Mesenchymal stem cell (in vitro differentiated cells and primary cell): ENCODE data around the gene DAB2.

ENCODE experiments used
- DNase-seq: peaks from one replicate; pipeline ENCODE4 v3.0.0-alpha.2; 2013
- H2AFZ ChIP-seq: one replicate; pipeline ENCODE4 v1.6.1; 2013; ENCODE audit warnings: low read depth, mild to moderate bottlenecking, control low read depth, inconsistent platforms, low read length, moderate library complexity
- H2AK5ac ChIP-seq: 2 replicates; pipeline ENCODE4 v1.6.1; 2013; ENCODE audit warnings: low read length, moderate library complexity, mild to moderate bottlenecking, inconsistent platforms; ENCODE audit not compliant: severe bottlenecking
- H2BK120ac ChIP-seq: one replicate; pipeline ENCODE4 v1.6.1; 2013; ENCODE audit warnings: low read depth, mild to moderate bottlenecking, inconsistent platforms, low read length, moderate library complexity
- H2BK12ac ChIP-seq, 2 experiments: one replicate each; pipeline ENCODE4 v1.6.1; 2013; ENCODE audit warnings: inconsistent platforms in 2 of 2, low read length in 2 of 2, mild to moderate bottlenecking in 2 of 2, moderate library complexity in 2 of 2, control low read depth in 1 of 2
- H2BK15ac ChIP-seq: one replicate; pipeline ENCODE4 v1.6.1; 2013; ENCODE audit warnings: mild to moderate bottlenecking, low read depth, inconsistent platforms; ENCODE audit not compliant: poor library complexity, severe bottlenecking
- H2BK5ac ChIP-seq: 2 replicates; pipeline ENCODE4 v1.6.1; 2013; ENCODE audit warnings: low read depth, mild to moderate bottlenecking, low read length, control low read depth, inconsistent platforms; ENCODE audit not compliant: poor library complexity, severe bottlenecking
- H3K14ac ChIP-seq, 2 experiments: one replicate each; pipeline ENCODE4 v1.6.1; 2013; ENCODE audit warnings: inconsistent platforms in 2 of 2, low read length in 2 of 2, control low read depth in 1 of 2, mild to moderate bottlenecking in 1 of 2, moderate library complexity in 1 of 2
- H3K18ac ChIP-seq, 2 experiments: one replicate each; pipeline ENCODE4 v1.6.1; 2013; ENCODE audit warnings: inconsistent platforms in 2 of 2, low read length in 2 of 2, control low read depth in 1 of 2, low read depth in 1 of 2, mild to moderate bottlenecking in 1 of 2
- H3K23ac ChIP-seq, 2 experiments: one replicate each; pipeline ENCODE4 v1.6.1; 2013; ENCODE audit warnings: inconsistent platforms in 2 of 2, low read length in 2 of 2, mild to moderate bottlenecking in 2 of 2, moderate library complexity in 2 of 2, control low read depth in 1 of 2
- H3K27ac ChIP-seq: 2 replicates; pipeline ENCODE4 v1.5.1; 2013; ENCODE audit warnings: mild to moderate bottlenecking, moderate library complexity, low read length, control low read depth, inconsistent platforms; ENCODE audit not compliant: poor library complexity, severe bottlenecking
- H3K27me3 ChIP-seq, 2 experiments: 2 replicates each; pipeline versions ENCODE4 v1.6.1 to v1.7.0; 2013; ENCODE audit warnings: low read length in 2 of 2, mild to moderate bottlenecking in 2 of 2, moderate library complexity in 2 of 2, control low read depth in 1 of 2, inconsistent platforms in 1 of 2; ENCODE audit not compliant: control insufficient read depth in 1 of 2, insufficient read depth in 1 of 2
- H3K36me3 ChIP-seq, 2 experiments: 2 replicates each; pipeline versions ENCODE4 v1.6.1 to v1.7.0; 2013; ENCODE audit warnings: low read length in 2 of 2, control low read depth in 1 of 2, inconsistent platforms in 1 of 2, low read depth in 1 of 2, mild to moderate bottlenecking in 1 of 2; ENCODE audit not compliant: insufficient read depth in 2 of 2, control insufficient read depth in 1 of 2
- H3K4ac ChIP-seq, 2 experiments: one replicate each; pipeline ENCODE4 v1.6.1; 2013; ENCODE audit warnings: inconsistent platforms in 2 of 2, low read length in 2 of 2, mild to moderate bottlenecking in 2 of 2, moderate library complexity in 2 of 2, control low read depth in 1 of 2, low read depth in 1 of 2
- H3K4me1 ChIP-seq: 2 replicates; pipeline ENCODE4 v1.6.1; 2013; ENCODE audit warnings: low read depth, low read length, control low read depth; ENCODE audit not compliant: control insufficient read depth, insufficient read depth
- H3K4me2 ChIP-seq: 2 replicates; pipeline ENCODE4 v1.6.1; 2013; ENCODE audit warnings: low read length, mild to moderate bottlenecking, inconsistent platforms; ENCODE audit not compliant: poor library complexity, severe bottlenecking
- H3K4me3 ChIP-seq, 2 experiments: 2 replicates each; pipeline versions ENCODE4 v1.5.1 to v1.7.0; 2013; ENCODE audit warnings: low read length in 2 of 2, mild to moderate bottlenecking in 2 of 2, control low read depth in 1 of 2, low read depth in 1 of 2; ENCODE audit not compliant: insufficient read depth in 1 of 2
- H3K79me1 ChIP-seq: replicated peaks from 2 replicates; pipeline ENCODE4 v1.6.1; 2013; ENCODE audit warnings: mild to moderate bottlenecking, control low read depth, low read length, inconsistent platforms; ENCODE audit not compliant: poor library complexity, severe bottlenecking
- H3K9ac ChIP-seq: 2 replicates; pipeline ENCODE4 v1.7.0; 2013; ENCODE audit warnings: mild to moderate bottlenecking, low read length, moderate library complexity
- H3K9me3 ChIP-seq: 2 replicates; pipeline ENCODE4 v1.7.0; 2013; ENCODE audit warnings: mild to moderate bottlenecking, low read length; ENCODE audit not compliant: control insufficient read depth
- H4K8ac ChIP-seq: one replicate; pipeline ENCODE4 v1.6.1; 2013; ENCODE audit warnings: inconsistent platforms, mild to moderate bottlenecking, low read length, moderate library complexity
- H4K91ac ChIP-seq: one replicate; pipeline ENCODE4 v1.6.1; 2013; ENCODE audit warnings: mild to moderate bottlenecking, low read length, inconsistent platforms
- WGBS: methylation state at CpG from one replicate; pipeline ENCODE4 v1.1.7; 2013; ENCODE audit warnings: mixed read lengths; 5-methylcytosine and 5-hydroxymethylcytosine counted together

The DAB2 gene

DNA sequence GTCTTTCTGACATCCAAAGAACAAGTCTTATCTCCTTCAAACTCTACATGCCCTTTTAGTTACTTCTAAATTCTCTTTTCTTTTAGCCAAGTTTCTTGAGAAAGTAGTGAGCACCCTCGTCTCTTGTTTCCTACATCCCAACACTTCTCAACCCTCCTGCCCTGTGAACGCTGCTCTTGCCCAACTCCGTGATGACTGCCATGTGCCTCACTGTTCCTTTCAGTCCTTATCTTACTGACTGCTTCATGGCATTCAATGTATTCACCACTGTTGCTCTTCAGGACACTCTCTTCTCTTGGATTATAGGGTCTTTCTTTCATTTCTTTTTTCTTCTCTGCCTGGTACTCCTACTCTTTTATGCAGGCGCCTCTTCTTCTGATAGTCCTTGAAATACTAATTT lies 75.3 kb downstream of the DAB2 start:
- Histone ChIP-seq H3K79me1 (no peaks in the 10 kb centered on the region), H3K4me2 (no peak overlapping the region), H3K23ac (no peak overlapping the region), H2BK15ac (no peak overlapping the region), H3K9me3 (peaks cover 26% of the 10 kb centered on the region), H4K8ac (no peak overlapping the region), H2AK5ac (no peak overlapping the region), H3K14ac (no peak overlapping the region), H2BK5ac (no peak overlapping the region), H3K27ac (no peak overlapping the region), H4K91ac (no peak overlapping the region), H3K4me3 (no peak overlapping the region), H3K27me3 (no peaks in the 10 kb centered on the region), H3K36me3 (no peaks in the 10 kb centered on the region), H2BK120ac (no peak overlapping the region), H3K9ac (no peak overlapping the region), H3K4ac (no peak overlapping the region), H2AFZ (no peak overlapping the region), H3K18ac (no peak overlapping the region), H2BK12ac (no peak overlapping the region), H3K4me1 (no peaks in the 10 kb centered on the region)
- no peak for DNase-seq
- 82% methylated on average over 4 of the region's 4 CpGs for WGBS

- H3K4me3 ChIP-seq = no peak overlapping the region
- no peak overlapping the region for H4K91ac ChIP-seq
- no peak overlapping the region for H3K23ac ChIP-seq
- H3K14ac ChIP-seq = no peak overlapping the region
- H4K8ac ChIP-seq = no peak overlapping the region
- no peak overlapping the region for H3K18ac ChIP-seq
- DNase-seq = no peak
- H3K4ac ChIP-seq = no peak overlapping the region
- H3K36me3 ChIP-seq = no peaks in the 10 kb centered on the region
- H3K27ac ChIP-seq = no peak overlapping the region
- H3K27me3 ChIP-seq = no peaks in the 10 kb centered on the region
- H2BK15ac ChIP-seq = no peak overlapping the region
- no peak overlapping the region for H3K9ac ChIP-seq
- no peak overlapping the region for H2BK120ac ChIP-seq
- WGBS = 91% methylated on average over 1 of the region's 1 CpG
- no peak overlapping the region for H2AK5ac ChIP-seq
- H3K4me1 ChIP-seq = no peaks in the 10 kb centered on the region
- no peaks in the 10 kb centered on the region for H3K79me1 ChIP-seq
- no peaks in the 10 kb centered on the region for H3K9me3 ChIP-seq
- no peak overlapping the region for H2AFZ ChIP-seq
- H2BK12ac ChIP-seq = no peak overlapping the region
- no peak overlapping the region for H3K4me2 ChIP-seq
- H2BK5ac ChIP-seq = no peak overlapping the region
These were observed 82.3 kb downstream of the DAB2 start for GRCh38 chr5:39342460-39342859.

DNA sequence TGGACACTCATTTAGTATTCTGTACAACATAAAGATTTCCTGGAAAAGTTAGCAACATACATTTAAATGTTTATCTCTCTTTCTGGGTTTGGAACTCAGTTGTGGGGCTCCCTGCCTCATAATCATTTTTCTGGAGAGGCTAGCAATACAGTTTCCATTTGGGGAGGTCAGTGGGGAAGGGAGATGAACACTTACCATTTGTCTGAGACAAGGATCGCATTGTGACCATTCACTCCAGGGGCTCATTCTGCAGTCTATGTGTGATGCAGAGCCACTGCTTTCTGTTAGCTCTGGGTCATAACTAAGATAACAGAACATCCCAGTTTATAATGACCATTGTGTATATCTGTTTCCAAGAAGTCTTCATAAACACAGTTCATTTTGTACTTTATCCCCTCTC lies 82.9 kb downstream of the DAB2 start:
- DNase-seq = no peak
- no peak overlapping the region for H3K4me3 ChIP-seq
- H2AFZ ChIP-seq = no peak overlapping the region
- no peak overlapping the region for H2BK15ac ChIP-seq
- no peak overlapping the region for H3K14ac ChIP-seq
- H2BK12ac ChIP-seq = no peak overlapping the region
- no peaks in the 10 kb centered on the region for H3K79me1 ChIP-seq
- no peak overlapping the region for H2BK5ac ChIP-seq
- H3K4me2 ChIP-seq = no peak overlapping the region
- H3K36me3 ChIP-seq = no peaks in the 10 kb centered on the region
- H3K18ac ChIP-seq = no peak overlapping the region
- no peak overlapping the region for H4K91ac ChIP-seq
- no peak overlapping the region for H2BK120ac ChIP-seq
- no peak overlapping the region for H4K8ac ChIP-seq
- no peak overlapping the region for H3K4ac ChIP-seq
- 83% methylated on average over 1 of the region's 1 CpG for WGBS
- no peak overlapping the region for H3K9ac ChIP-seq
- H3K9me3 ChIP-seq = no peaks in the 10 kb centered on the region
- no peak overlapping the region for H3K27ac ChIP-seq
- no peaks in the 10 kb centered on the region for H3K4me1 ChIP-seq
- H3K27me3 ChIP-seq = no peaks in the 10 kb centered on the region
- no peak overlapping the region for H2AK5ac ChIP-seq
- H3K23ac ChIP-seq = no peak overlapping the region

DNA sequence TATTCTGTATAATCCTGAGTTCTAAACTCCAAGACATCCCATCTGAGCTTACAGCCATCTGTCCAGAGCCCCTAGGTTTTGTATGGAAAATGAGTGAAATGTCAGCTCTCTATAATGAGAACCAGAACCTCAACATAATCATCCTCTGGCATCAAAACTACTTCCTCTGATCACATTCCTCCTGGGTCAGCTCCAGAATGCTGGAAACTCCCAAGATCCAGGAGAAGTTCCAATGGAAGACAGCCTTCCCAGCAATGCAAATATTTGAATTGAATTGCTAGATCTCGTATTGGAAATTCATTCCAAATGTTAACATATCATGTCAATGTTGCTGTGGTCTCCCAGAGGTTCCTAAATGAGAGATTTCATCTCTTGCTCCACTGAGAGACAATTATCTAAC lies 84.3 kb downstream of the DAB2 start:
- Histone ChIP-seq H3K4me2 (no peak overlapping the region), H3K18ac (no peak overlapping the region), H4K91ac (no peak overlapping the region), H3K23ac (no peak overlapping the region), H2BK120ac (no peak overlapping the region), H3K14ac (no peak overlapping the region), H3K79me1 (no peaks in the 10 kb centered on the region), H3K36me3 (no peaks in the 10 kb centered on the region), H3K4ac (no peak overlapping the region), H3K4me3 (no peak overlapping the region), H2BK5ac (no peak overlapping the region), H4K8ac (no peak overlapping the region), H3K27ac (no peak overlapping the region), H3K27me3 (no peaks in the 10 kb centered on the region), H2AK5ac (no peak overlapping the region), H2BK12ac (no peak overlapping the region), H2AFZ (no peak overlapping the region), H3K9me3 (no peaks in the 10 kb centered on the region), H3K9ac (no peak overlapping the region), H3K4me1 (no peaks in the 10 kb centered on the region), H2BK15ac (no peak overlapping the region)
- no peak for DNase-seq
- WGBS = 67% methylated on average over 1 of the region's 1 CpG
